ENCODE measurements around the gene FSTL4.
"Not testable (repeated sequence)": the region's sequence is repeated elsewhere in the genome, so short reads cannot be mapped to it uniquely, and the experiment has no call there.

The FSTL4 gene

DNA sequence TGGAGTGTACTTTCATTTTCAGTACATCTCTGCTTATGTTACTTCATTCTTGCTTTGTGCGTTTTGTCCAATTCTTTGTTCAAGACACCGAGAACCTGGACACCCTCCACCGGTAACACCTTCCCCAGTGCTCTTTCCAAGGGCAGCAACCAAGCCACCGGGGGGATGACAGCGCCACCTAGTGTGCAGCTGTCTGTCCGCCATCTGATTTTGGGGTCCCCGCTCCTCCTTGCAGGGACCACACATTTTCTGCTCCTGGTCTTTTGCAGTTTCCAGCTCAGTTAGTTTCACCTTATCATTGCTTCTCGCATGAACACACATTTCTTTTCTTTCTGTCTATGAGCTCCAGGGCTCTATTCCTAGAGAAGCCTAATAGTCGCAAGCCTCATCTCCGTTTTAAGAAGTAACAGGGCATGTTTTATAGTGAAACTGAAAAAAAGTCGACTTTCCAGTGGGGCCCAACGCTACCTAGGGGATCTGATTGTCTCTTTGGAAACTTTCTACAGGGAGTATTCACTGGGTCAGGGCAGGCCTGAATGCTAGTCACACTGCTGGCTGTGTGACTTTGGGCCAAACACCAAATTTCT, 152.1 kb downstream of the FSTL4 start:
- DNase-seq (ENCODE audit: low read depth in 4 of 4, low spot score in 1 of 4), result peak in 2 of 4 experiments; percentile 8 to 32

DNA sequence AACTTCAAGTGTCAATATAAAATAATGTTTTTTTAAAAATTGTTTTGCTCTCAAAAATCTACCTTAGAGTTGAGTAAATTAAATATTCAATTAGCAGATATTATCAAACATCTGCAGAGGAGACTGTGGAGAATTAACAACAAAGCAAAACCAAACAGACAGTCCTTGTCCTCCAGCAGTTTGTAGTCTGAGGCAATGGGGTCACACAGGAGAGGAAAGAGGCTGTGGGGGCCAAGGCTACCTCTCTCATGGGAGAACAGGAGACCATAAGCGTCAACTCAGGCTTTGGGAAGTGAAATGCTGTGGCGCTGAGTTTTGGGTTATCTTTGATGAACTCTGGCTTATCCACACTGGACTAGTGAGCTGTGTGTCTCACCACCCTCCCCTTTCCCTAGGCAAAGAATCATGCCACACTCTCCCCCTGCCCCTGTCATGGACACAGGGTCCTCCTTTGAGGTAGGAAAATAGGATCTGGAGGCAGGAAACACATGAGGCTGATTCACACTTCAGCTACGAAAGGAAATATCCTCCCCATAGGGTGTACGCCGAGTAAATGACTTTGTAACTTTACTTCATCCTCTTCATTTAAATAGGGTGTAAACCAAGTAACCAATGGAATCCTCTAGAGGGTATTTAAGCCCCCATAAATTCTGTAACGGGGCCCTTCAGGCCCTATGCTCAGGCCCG, 152.7 kb downstream of the FSTL4 start:
- DNase-seq (ENCODE audit: low read depth in 4 of 4, low spot score in 1 of 4), result no peak

DNA sequence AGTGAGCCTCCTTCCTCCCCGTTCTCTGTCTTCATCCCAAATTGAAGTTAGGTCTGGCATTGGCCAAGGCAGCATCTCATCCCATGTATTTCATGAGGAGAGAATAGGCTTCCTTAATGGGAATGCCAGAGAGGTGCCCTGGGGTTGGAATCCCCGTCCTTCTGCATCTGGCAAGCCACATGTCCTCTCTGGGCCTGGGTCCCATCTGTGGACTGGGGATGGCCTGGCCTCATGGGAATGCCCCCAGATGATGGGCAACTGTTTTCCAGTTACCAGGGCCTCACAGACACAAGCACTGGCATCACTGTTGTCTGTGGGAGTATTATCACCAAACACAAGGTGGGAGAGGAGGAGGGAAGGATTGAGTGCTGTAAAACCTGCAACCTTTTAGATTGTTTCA, 153.9 kb downstream of the FSTL4 start:
- DNase-seq (ENCODE audit: low read depth in 4 of 4, low spot score in 1 of 4), result no peak

DNA sequence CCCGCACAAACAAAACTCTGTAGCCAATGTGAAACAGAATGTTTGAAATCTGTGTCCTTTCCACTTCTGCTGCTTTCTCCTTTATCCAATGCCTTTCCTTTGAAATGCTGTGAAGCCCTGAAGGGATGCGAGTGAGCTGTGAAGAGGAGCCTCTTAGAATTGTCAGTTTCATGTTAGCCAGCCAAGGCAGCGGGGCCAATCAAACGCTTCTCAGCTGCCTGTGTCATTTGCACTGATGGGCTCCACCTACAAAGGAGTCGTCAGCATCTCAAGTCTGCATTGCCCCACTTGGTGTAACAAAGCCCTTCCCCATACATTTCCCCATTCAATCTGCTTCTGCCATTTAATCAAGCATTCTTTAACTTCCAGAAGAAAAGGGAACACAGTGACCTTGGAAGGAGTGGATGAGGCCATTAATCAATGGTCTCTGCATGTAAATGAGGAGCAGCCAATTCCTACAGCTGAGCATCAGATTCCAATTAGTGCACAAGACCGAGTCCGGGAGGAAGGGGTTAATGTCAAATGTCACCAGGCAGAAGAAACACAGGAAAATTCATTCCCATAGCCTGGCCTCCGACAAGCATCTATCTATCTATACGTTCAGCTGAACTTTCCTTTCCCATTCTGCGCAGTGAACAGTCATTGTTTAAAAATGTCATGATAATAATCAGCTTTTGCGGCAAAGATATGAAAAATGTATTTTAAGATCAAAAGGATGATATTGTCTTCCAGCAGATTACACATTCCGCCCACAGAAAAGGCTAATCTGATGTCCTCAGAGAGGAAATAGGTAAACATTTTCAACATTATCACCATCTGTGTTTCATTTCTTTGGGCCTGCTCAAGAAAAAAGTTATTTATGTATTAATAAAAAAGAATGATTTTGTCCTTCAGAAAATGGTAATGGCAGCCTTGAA, 154.6 kb downstream of the FSTL4 start:
- no peak for DNase-seq (ENCODE audit: low read depth in 4 of 4, low spot score in 1 of 4)

DNA sequence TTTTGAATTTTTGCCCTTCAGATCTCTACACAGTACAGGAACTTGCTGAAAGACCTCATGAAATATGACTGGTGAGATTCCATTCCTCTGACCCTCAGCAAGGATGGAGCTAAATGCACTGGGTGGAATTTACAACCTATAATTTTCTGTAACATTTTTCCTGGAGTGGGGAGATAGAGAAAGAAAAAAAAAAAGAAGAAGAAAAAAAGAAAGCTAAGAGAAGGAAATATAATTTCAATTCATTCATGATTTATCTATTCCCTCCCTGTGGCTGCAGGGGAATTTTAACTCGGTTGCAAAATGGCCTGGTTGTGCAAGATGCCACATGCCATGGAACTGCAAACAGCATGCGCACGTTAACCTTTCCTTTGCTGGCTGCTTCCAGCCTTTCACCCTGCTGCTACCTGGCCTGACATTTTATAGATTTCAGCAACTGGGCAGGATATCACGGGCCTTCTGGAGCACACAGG, 155.4 kb downstream of the FSTL4 start:
- DNase-seq (ENCODE audit: low read depth in 4 of 4, low spot score in 1 of 4), result no peak

DNA sequence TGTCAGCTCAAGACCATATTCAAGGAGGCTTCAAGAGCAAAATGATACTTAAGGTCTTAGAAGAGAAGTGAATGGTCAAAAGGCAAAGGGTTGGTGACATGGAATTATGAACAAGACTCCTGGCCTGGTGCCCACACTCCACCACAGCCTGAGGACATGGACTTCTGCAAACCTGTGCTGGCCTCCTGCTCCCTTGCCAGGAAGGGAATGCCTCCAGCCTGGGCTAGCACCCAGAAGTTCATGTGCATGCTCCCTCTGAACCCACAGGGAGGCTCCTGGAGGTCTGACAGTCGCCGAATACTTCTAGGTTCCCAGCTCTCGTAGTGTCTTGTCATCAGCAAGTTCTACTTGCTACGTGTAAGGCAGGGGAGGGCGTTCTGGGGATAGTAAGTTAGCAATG, 156.7 kb downstream of the FSTL4 start:
- DNase-seq (ENCODE audit: low read depth in 4 of 4, low spot score in 1 of 4), result no peak

DNA sequence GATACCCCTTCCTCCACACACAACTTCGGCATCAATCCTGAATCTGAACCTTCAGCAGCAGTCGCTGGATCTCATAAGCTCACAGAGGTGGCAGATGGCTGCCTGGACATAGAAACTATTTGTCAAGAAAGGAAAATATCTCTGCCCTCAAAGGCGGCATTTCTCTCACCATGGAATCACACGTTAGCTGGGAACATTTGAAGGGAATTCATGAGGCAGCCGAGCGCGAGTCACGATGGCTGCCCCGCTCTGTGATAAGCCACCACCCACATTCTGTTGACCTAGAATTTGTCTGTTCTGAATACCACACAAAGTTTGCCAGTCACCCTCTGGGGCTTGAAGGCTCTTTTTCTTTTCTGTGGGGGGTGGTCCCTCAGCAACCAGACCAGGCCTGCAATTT, 157.9 kb downstream of the FSTL4 start:
- no peak for DNase-seq (ENCODE audit: low read depth in 4 of 4, low spot score in 1 of 4)

DNA sequence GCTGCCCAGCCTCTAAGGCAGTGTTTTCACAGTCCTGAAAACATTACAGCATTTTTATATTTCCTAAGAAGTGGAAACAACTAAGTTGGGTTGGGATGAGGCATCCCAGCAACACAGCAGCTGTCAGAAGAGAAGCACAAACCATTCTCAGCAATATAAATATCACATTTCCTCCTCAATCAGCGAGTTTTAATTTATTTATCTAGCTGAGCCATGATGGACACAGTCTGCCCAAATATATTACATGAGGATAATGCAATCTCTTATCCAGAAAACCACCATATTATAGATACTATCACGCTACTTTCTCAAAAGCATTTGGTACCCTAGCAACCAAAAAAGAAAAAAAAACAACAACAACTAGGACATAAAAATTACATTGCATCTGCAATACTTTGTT, 158.5 kb downstream of the FSTL4 start:
- no peak for DNase-seq (ENCODE audit: low read depth in 4 of 4, low spot score in 1 of 4)

DNA sequence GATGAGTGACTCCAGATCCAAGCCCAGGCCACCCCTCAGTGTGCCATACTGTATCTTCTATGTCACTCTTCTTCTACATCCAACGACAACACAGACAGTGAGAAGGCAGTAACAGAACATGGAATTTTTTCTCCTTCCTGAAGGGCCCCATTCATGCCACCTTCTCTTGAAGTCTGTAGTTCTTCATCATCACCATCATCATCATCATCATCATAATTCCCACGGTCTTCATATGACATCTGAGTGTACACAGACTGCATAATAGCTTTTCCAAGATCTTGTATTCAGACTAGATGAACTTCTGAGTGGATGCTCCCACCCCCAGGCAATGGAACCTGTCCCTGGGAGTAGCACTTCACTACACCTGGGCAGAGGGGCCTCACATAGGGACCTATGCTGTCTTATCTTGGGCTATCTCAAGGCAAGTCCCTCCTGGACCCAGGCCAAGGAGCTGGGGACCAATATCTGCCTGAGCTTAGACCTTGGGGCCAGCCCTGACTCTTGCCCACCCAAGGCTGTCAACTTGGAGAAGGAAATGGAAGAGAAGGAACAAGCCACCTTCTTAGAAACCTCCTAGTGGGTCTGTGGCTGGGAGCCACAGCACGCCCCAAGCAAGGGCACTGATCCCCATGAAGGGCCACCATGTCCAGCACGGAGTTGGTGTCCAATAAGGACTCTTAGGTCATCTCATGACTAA, 159.1 kb downstream of the FSTL4 start:
- DNase-seq (ENCODE audit: low read depth in 4 of 4, low spot score in 1 of 4), result no peak

DNA sequence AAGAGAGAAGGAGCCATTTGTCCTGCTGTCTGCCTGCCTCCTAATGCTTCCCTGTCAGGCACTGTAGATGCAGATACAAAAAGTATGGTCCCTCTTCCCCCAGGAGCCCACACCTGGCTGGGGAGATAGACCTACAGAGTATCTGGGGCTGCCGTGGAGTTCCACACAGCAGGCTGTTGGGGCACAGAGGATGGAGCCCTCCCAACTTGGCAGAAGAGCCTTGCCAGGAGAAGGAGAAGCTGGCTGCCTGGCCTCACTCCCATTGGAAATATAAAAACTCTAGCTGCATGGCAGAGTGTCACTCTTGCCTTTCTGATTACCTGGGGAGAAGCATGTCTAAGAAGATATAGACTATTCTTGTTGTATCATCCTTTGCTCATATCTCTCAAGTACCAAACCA, 160.4 kb downstream of the FSTL4 start:
- no peak for DNase-seq (ENCODE audit: low read depth in 4 of 4, low spot score in 1 of 4)

DNA sequence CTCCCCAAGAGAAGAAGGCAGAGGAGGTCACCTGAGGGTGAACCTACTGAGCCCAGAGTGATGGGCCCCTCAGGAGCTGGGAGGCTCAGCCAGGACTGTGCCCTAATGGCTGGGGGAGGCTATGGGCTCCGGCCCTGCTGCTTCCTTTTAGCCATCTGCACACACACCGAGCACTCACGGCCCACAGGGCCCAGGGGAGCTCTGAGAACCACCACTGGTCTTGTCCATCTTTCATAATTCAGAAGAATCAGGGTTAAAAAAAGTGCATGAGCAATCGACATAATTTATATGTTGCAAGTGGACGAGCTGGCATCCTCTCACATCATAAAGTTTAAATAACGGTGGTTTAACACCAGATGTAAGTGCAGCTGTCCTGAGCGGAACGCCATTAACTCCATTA, 162.1 kb downstream of the FSTL4 start:
- DNase-seq (ENCODE audit: low read depth in 4 of 4, low spot score in 1 of 4), result no peak

DNA sequence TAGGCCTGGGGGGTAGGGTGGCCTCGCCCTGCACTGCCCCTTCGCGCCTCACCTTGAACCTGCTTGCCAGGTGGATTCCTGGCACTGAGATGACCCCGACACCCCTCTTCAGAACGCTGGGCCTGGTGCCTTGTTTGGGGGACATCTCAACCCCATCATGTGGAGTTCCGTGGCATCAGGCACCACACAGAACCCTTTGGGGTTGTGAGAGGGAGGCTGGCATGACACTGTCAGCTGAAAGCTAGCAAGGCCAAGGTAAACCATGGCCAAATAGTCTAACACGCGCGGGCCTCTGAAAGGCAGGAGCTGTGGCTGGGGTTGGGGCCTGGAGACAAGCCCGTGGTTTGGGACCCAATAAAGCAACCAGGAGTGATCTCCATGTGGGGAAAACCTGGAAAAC, 163.2 kb downstream of the FSTL4 start:
- DNase-seq (ENCODE audit: low read depth in 4 of 4, low spot score in 1 of 4), result no peak

DNA sequence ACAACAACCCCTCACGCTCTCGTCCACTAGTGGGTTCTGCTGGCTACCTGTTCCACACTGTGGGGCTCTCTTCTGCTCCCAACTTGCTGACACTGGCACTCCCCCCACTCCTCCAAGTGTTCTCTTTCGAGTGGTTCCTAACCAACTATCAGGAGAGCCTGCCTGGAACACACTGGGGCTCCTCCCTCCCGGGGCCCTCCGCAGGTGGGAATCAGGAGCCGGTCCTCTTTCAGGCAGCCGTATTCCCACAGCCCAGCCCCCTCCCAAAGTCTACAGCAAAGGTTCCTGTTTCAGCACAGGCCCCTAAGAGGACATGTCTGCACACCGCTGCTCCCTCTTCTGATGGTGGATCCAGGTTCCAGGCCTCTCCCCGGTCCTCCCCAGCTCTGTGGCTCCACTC, 165.9 kb downstream of the FSTL4 start:
- no peak for DNase-seq (ENCODE audit: low read depth in 4 of 4, low spot score in 1 of 4)

DNA sequence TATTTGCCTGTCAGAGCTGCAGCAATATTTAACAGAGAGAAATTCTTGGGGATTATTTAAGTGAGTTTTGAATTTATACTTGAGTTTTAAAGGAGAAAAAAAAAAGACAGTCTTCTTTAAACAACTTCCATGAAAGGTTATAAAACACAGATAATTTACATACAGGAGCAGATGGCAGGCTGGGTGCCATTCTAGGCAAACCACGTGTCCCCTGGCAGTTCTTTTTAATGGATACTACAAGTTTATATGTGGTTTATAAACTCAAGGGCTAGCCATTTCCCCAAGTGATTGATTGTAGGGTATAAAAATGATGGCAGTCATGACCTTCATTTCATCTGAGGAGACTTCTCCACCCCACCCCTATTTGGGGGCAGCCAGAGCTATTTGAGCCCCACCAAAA, 166.6 kb downstream of the FSTL4 start:
- no peak for DNase-seq (ENCODE audit: low read depth in 4 of 4, low spot score in 1 of 4)

DNA sequence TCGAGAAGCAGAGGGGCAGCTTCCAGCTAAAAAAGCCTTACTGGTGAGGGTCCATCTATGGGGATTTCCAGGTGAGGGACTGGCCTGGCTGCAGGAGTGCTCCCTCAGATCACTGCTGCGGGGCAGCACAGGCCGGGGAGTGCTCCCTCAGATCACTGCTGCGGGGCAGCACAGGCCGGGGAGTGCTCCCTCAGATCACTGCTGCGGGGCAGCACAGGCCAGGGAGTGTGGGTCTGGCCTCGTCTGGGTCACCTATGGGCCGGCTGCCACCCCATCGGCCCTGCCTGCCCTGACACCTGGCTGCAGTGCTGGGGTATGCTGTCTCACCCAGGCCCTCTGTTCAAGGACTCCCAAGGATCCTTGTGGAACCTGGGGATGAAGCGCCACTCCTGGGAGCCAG, 167.1 kb downstream of the FSTL4 start:
- not testable (repeated sequence) for DNase-seq (ENCODE audit: low read depth in 4 of 4, low spot score in 1 of 4)

DNA sequence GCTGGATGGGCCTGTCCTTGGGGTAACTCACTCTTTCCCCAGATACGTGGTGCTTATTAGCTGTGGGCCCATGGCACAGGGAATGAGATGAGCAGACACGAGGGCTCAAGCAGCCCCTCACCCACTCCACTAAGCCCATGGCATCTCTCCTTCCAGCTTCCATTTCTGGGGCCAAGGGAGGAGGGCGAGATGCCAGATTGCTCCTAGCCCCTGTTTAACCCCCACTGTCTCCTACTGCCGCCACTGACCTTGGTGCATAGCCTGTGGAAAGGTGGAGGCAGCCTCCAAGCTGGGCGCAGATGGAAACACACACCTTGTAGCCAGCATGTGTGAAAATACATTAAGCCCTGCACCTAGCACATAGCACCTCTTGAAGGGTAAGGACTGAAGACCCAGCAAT, 167.6 kb downstream of the FSTL4 start:
- DNase-seq (ENCODE audit: low read depth in 4 of 4, low spot score in 1 of 4), result no peak

DNA sequence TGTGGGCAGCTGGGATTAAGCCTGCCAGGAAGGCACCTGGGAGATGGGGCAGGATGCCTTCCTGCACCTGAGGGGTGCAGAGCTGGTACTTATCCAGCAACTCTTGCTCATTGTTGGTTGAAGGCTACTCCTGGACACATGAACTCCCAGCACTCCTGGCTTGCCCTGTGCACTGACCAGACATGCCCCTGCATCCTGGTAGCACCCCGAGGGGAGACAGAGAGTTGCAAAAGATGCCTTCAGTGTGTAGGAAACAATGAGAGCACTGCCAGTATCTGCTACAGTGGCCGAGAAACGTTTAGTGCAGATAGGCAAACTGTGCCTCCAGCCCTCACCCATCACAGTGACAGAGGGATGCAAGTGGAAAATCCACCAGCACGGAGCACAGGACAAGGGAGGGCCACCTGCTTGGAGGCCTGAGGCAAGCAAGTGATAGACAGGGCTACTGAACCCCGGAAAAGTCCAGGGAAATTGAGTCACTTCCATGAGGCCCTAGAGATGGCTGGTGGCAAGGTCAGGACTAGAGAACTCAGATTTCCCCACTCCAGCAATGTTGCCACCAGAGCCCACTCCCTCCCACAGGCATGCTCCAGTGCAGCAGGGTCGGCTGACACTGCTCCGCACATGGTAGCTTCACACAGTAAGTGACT, 171.1 kb downstream of the FSTL4 start:
- DNase-seq (ENCODE audit: low read depth in 4 of 4, low spot score in 1 of 4), result no peak

DNA sequence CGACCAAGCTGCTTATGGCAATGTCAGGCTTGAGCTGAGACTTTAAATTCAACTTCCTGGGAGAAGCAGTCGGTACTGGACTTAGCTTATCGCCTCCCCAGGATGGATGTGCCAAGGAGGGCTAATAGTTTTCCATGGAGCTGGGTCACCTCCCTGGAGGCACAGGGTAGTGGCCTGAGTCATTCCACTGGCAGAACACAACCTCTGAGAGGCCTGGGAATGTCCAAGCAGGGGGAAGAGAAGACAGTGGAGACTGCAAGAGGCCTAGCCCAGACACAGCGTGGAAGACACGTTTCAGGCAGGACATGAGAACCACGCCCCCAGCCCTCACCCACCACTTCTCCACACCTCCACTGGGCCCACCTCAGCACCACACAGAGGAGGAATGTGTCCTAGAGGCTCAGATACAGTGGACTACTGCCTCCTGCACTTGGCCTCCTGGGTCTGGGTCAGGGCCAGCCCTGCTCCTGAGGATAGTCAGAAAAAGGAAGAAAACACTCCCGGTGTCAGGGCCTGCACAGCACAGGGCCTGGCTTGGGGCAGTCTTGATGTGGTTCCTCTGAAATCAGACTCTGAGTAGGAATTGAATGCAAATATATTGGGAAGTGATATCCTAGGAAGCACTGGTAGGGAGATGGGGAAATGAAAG, 171.8 kb downstream of the FSTL4 start:
- no peak for DNase-seq (ENCODE audit: low read depth in 4 of 4, low spot score in 1 of 4)

DNA sequence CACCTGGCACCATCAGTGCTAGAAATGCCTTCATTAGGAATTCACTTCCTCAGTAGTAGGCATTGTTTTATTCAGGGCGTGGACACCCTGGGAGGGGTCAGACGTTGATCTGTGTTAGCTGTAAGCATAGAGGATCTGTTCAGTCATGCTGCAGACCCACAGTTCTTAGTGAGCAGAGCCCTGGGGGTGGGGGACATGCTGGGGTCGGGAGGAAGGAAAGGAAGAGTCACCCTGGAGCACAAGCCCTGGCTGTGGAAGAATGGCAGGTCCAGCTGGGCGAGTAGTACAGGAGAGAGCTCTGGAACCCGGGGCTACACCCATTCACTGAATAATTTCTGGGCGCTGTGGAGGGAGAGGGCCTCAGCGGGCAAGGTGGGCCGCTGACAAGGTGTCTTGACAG, 172.5 kb downstream of the FSTL4 start:
- DNase-seq (ENCODE audit: low read depth in 4 of 4, low spot score in 1 of 4), result no peak

DNA sequence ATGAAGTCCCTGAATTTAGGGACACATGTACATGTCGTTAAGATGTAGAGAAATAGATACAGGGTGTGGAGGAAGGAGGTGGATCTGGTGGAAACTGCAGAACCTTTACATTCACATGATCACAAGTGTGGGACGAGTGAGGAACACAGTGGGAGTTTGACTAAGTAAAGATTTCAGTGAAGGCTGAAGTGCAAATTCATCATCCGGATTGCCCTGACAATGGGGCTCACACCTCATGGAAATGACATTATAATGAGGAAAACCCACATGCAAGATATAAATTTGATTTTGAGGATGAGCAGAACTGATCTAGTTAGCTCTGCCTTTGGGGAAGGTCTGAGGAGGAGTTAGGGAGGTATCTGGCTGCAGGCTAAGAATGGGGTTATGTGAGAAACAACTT, 173.9 kb downstream of the FSTL4 start:
- DNase-seq (ENCODE audit: low read depth in 4 of 4, low spot score in 1 of 4), result no peak

DNA sequence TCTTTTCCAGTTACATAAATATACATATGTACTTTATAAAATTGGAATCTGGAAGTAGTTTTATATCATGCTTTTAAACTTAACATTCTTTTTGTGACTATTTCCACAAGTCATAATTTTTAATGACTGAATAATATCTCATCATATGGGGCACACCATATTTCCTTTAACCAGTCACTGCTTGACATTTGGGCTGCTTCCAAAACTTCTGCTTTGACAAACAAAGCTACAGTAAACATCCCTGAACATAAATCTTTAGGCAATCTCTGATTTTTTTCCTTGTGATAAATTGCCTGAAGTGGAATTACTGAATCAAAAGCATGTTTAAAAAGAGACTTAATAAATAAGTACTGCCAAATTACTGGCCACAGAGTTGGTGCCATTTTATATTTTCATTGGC, 178.0 kb downstream of the FSTL4 start:
- no peak for DNase-seq (ENCODE audit: low read depth in 4 of 4, low spot score in 1 of 4)
